ENCODE results near the gene ACTL9.
"Not testable (repeated sequence)": the region's sequence is repeated elsewhere in the genome, so short reads cannot be mapped to it uniquely, and the experiment has no call there.

The ACTL9 gene, protein sequence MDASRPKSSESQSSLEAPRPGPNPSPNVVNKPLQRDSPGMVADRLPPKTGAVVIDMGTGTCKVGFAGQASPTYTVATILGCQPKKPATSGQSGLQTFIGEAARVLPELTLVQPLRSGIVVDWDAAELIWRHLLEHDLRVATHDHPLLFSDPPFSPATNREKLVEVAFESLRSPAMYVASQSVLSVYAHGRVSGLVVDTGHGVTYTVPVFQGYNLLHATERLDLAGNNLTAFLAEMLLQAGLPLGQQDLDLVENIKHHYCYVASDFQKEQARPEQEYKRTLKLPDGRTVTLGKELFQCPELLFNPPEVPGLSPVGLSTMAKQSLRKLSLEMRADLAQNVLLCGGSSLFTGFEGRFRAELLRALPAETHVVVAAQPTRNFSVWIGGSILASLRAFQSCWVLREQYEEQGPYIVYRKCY

DNA sequence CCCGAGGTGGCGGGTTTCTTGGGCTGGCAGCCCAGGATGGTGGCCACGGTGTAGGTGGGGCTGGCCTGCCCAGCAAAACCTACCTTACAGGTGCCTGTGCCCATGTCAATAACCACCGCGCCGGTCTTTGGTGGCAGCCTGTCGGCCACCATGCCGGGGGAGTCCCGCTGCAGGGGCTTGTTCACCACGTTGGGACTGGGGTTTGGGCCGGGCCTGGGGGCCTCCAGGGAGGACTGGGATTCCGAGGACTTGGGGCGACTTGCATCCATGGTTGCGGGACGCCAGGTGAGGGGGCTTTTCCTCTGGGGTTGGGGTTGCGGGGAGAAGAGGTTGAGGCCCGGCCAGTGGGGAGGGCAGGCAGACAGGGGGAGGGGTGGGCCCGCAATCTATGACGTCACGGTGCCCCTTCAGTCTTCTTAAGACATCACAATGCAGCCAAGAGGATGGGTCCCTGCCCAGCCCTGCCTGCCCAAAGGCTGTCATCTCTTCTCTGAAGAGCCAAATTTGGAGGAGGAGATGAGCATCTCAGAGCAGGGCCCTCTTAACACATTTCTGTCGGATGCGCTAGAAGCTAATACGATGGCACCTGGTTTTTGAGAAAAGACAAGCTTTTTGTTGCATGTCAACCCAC lies at the start of gene ACTL9:
TSS of gene ACTL9 (minus strand) at position 363 of the 631 bp plus-strand sequence. CDS start at position 269, 94 bp downstream.
- no peak for DNase-seq (ENCODE audit: low read depth, low spot score)

DNA sequence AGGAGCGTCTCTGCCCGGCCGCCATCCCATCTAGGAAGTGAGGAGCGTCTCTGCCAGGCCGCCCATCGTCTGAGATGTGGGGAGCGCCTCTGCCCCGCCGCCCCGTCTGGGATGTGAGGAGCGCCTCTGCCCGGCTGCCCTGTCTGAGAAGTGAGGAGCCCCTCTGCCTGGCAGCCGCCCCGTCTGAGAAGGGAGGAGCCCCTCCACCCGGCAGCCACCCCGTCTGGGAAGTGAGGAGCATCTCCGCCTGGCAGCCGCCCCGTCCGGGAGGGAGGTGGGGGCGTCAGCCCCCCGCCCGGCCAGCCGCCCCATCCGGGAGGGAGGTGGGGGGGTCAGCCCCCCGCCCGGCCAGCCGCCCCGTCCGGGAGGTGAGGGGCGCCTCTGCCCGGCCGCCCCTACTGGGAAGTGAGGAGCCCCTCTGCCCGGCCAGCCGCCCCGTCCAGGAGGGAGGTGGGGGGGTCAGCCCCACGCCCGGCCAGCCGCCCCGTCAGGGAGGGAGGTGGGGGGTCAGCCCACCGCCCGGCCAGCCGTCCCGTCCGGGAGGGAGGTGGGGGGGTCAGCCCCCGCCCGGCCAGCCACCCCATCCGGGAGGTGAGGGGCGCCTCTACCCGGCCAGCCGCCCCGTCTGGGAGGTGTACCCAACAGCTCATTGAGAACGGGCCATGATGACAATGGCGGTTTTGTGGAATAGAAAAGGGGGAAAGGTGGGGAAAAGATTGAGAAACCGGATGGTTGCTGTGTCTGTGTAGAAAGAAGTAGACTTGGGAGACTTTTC lies 40.9 kb upstream of the ACTL9 start:
- not testable (repeated sequence) for DNase-seq (ENCODE audit: low read depth, low spot score)

DNA sequence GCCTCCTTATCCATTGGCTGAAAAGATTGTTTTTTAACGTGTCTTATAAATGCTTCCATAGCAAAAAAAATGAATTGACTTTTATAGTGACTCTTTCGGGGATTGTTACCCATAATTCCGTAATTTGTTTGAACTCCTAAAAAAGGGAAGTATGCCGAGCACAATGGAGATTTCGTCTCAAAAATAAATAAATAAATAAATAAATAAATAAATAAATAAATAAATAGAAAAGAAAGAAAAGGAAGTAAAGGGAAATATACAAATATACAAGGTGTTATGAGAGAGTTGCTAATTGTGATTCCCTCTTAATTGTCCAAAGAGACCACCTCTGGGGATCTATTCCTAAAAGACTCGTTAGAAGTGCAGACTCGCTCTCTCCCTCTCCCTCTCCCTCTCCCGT lies 39.8 kb upstream of the ACTL9 start:
- DNase-seq (ENCODE audit: low read depth, low spot score) = no peak

DNA sequence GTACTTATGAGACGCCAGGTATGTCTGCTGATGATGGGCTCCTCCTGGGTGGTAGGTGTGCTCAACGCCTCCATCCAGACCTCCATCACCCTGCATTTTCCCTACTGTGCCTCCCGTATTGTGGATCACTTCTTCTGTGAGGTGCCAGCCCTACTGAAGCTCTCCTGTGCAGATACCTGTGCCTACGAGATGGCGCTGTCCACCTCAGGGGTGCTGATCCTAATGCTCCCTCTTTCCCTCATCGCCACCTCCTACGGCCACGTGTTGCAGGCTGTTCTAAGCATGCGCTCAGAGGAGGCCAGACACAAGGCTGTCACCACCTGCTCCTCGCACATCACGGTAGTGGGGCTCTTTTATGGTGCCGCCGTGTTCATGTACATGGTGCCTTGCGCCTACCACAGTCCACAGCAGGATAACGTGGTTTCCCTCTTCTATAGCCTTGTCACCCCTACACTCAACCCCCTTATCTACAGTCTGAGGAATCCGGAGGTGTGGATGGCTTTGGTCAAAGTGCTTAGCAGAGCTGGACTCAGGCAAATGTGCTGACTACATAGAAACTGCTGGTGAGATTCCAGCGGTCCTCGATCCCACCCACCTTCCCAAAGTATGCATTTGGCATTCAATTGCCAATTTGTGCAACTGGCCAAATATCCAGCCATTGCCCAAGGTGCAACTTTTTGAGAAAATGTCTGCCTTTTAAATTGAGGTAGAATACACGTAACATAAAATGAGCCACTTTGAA lies 33.0 kb upstream of the ACTL9 start:
- no peak for DNase-seq (ENCODE audit: low read depth, low spot score)

DNA sequence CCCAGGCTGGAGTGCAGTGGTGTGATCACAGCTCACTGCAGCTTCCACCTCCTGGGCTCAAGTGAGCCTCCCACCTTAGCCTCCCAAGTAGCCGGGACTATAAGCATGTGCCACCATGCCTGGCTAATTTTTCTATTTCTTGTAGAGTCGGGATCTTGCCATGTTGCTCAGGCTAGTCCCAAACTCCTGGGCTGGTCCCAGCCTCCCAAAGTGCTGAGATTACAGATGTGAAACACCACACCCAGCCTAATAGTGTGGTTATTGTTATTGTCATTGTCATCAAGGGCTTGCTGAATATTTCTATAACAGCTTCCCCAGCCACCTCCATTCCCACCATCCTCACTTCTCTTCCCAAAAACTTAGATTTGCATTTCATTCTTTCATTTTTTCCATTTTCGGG lies 25.7 kb upstream of the ACTL9 start:
- DNase-seq (ENCODE audit: low read depth, low spot score) = no peak

DNA sequence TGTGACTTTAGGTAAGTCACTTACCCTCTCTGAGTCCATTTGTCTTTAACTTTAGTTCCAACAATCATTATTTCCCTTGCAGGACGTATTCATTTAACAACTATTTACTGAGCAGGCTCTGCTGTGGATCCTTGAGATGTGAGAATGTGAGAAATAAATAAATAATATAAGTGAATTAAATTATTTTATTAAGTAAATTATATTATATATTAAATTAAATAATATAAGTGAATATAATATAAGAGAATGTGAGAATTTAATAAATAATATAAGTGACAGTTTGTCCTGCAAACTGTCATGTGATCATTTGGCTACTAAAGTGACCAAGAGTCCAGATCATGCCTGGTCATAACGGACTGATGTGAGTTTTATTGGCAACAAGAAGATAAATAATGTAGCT lies 23.4 kb upstream of the ACTL9 start:
- no peak for DNase-seq (ENCODE audit: low read depth, low spot score)

DNA sequence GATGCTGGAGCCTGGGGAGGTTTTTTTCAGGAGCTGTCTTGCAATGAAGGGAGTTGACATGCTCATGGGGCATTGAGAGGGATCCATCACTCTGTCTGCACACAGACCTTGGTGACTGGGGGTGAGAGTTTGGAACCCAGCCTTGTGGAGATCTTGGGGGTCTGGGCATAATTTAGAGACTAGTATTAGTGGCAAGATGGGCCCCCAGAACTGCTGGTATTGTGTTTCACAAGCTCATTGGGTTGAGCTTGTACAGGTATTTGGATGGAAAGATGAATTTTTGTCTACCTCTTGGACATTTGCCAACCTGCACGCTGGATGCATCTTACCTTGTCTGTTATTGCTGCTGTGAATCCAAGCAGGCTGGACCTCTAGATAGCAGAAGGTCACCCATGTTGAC lies 22.7 kb upstream of the ACTL9 start, which contains the start of gene OR2Z1:
TSS of gene OR2Z1 (plus strand) at position 301 of the 400 bp plus-strand sequence. CDS start 9,395 bp downstream, outside the sequence.
- no peak for DNase-seq (ENCODE audit: low read depth, low spot score)

DNA sequence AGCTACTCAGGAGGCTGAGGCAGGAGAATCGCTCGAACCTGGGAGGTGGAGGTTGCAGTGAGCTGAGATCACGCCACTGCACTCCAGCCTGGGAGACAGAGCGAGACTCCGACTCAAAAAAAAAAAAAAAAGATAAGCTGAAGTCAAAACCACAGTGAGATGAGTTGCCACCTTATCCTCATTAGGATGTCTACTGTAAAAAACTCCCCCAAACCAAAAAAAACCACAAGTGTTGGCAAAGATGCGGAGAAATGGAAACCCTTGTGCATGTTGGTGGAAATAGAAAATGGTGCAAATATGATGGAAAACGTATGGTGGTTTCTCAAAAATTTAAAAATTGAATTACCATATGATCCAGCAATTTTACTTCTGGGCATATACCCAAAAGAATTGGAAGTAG lies 11.7 kb upstream of the ACTL9 start:
- not testable (repeated sequence) for DNase-seq (ENCODE audit: low read depth, low spot score)

DNA sequence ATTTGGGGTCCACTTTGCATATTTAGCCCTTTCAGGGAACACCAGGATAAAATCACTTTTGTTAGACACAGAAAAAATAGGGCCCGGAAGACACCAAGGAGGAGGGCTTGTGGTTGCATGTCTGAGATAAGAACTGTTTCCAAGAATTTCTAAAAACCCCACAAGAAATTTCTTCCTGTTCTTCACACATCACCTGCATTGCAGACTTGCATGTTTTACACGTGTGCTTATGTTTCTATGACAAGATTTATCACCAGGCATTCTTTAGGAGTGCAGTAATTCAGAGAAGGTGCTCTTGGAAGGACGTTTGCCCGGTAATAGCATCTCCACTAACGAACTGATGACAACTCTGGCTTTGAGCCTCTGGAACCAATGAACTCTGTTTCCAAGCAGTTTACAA lies 7.1 kb upstream of the ACTL9 start:
- no peak for DNase-seq (ENCODE audit: low read depth, low spot score)

DNA sequence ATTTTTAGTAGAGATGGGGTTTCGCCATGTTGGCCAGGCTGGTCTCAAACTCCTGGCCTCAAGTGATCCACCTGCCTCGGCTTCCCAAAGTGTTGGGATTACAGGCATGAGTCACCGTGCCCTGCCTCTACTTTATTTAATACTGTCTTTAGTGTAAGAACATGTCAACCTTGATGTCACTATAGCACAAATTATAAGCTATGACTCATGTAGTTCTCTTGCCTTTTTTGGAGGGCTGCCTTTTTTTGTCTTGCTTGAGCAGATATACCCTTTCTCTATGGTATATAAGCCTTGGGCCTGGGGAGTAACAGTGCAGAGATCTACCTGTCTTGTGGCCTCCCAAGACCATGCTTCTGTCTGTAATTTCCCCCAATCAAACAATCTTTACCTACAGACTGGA lies 6.7 kb upstream of the ACTL9 start:
- DNase-seq (ENCODE audit: low read depth, low spot score) = not testable (repeated sequence)

DNA sequence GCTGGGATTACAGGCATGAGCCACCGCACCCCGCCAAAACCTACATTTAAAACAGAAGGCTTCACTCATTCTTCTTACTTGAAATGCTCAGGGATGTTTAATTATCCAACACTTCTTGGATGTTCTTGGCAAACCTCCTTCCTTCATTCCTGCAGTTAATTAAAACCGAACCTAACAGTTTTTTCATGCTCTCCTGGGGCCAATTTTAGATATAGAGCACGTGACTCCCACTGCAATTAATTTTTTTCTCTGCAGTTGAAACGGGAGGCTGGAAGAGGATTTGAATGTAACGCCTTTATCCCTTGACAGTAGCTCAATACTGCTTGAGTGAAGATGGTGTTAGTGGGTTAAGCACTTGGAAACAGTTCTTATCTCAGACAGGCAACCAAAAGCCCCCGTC lies 4.6 kb upstream of the ACTL9 start:
- DNase-seq (ENCODE audit: low read depth, low spot score) = no peak

DNA sequence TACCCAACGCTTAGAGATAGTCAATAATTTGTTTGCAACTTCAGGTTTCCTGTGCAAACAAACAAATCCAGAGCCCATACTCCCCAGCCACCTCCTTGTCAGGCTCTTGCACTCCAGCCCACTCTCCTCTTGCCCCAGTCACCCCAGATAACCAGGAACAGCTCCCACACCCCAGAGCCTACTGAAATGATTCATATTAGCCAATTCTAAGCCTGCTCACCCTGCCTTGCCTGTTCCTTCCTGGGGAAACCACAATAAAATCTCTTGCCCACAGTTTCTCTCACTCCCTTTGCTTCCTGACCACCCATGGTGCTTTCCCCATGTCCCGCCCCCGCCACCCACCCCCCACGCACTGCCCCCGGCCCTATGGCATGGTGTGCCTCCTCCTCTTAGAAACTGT lies 3.8 kb upstream of the ACTL9 start:
- no peak for DNase-seq (ENCODE audit: low read depth, low spot score)

DNA sequence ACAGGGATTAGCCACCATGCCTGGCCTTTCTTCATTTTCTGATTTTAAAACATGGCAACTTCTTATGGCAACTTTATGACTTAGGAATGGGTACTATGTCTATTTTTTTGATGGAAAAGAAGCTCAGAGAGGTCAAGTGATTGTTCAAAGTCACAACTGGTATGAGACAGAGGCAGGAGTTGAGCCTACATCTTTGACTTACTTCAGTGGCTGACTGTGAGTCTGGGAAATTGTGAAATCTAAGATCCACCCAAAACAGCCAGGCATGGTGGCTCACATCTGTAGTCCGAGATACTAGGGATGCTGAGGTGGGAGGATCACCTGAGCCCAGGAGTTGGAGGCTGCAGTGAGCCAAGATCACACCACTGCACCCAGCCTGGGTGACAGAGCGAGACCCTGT lies 2.4 kb upstream of the ACTL9 start:
- DNase-seq (ENCODE audit: low read depth, low spot score) = no peak

DNA sequence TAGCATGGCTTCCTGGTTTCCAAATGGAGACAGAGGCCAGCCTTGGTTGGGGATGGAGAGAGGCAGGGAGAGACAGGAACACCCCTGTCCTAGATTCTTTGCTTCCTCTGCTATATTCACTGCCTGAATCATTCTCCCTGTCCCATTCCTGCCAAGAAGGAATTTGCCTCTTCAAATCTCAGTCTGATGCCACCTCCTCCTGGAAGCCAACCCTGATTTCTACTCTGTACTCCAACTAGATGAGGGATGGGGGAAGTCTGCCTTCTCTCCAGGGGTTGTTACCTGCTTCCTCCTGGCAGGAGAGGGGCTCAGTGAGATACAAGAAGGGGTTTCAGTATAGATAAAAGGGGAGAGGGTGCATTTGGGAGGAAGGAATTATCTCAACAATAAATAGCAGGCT lies 1.3 kb upstream of the ACTL9 start:
- no peak for DNase-seq (ENCODE audit: low read depth, low spot score)

DNA sequence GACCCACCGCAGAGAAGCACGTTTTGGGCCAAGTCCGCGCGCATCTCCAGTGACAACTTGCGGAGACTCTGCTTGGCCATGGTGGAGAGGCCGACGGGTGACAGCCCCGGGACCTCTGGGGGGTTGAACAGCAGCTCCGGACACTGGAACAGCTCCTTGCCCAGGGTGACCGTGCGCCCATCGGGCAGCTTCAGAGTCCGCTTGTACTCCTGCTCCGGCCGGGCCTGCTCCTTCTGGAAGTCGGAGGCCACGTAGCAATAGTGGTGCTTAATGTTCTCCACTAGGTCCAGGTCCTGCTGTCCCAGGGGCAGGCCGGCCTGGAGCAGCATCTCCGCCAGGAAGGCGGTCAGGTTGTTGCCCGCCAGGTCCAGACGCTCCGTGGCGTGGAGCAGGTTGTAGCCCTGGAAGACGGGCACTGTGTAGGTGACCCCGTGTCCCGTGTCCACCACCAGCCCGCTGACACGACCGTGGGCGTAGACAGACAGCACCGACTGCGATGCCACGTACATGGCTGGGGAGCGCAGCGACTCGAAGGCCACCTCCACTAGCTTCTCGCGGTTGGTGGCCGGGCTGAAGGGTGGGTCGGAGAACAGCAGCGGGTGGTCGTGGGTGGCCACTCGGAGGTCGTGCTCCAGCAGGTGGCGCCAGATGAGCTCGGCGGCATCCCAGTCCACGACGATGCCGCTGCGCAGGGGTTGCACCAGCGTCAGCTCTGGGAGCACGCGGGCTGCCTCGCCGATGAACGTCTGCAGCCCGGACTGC lies 743 bp downstream of the ACTL9 start:
- no peak for DNase-seq (ENCODE audit: low read depth, low spot score)

DNA sequence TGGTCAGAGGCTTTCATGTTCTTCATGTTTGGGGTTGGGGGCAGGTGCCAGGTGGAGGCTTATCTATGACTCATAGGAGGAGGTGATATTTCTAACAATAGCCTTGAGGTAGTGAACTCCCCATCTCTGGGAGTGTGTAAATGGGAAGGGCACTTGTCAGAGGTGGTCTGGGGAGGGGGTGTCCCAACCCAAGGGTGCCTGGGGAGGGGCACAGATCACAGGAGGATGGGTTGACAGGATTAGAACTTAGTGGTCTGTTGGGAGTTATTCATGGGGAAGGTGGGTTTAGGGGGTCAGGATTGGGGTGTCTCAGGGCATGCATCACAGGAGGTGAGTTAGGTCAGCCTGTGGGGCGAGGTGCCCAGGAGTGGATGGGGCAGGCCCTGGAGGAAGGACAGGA lies 1.6 kb downstream of the ACTL9 start:
- no peak for DNase-seq (ENCODE audit: low read depth, low spot score)

DNA sequence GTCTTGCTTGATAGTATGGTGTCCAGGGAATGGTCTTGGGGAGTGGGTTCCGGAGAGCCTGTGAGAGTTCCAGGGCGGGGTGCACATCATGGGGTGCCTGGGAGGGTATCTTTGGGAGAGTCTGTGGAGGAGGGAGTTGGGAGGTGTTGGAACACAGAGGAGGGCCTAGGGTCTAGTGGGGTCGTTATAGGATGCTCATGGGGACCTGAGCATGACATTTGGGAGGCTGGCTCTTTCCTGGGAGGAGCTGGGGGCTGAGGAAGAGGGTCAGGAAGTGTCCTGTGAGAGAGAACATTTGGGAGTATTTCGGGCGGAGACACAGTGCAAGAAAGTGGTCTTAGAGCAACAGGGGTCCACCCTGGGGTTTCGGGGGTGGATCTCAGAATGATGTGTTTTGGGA lies 2.7 kb downstream of the ACTL9 start:
- no peak for DNase-seq (ENCODE audit: low read depth, low spot score)

DNA sequence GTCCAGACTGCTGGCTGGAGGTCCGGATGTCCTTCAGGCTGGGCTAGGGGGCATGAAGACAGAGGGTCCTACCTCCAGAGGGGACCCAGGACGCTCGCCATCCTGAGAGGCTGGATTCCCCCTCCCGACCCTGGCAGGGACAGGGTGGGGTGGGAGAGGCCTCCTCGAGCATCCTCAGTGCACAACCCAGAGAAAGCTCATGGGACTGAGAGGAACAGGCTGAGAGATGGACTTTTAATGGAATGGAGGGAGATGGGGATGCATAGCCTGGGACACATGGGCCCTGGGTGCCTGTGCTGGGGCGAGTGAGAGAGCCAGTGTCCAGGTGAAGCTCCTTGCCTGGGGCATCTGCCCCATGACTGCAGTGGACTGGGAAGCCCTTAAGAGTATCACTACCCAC lies 3.1 kb downstream of the ACTL9 start:
- no peak for DNase-seq (ENCODE audit: low read depth, low spot score)

DNA sequence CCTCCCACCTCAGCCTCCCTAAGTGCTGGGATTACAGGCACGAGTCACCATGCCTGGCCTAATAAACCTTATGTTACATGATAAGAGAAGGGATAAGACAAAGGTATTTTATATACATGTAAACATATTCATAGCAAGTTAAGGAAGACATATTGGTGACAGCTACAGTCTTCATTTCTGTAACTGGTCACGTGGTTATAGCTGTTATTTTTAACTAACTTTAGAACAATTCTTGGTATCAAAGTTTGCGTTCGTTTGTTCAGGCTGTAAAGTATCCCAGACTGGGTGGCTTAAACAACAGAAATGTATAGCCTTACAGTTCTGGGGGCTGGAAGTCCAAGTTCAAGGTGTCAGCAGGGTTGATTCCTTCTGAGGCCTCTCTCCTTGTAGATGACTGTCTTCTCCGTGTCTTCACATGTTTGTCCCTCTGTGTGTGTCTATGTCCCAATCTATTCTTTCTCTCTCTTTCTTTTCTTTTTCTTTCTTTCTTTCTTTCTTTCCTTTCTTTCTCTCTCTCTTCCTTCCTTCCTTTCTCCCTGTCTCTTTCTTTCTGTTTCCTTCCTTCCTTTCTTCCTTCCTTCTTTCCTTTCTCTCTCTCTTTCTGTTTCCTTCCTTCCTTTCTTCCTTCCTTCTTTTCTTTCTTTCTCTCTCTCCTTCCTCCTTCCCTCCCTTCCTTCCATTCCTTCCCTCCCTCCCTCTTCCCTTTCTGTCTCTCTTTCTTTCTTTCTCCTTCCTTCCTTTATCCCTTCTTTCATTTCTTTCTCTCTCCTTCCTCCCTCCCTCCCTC lies 7.6 kb downstream of the ACTL9 start:
- no peak for DNase-seq (ENCODE audit: low read depth, low spot score)

DNA sequence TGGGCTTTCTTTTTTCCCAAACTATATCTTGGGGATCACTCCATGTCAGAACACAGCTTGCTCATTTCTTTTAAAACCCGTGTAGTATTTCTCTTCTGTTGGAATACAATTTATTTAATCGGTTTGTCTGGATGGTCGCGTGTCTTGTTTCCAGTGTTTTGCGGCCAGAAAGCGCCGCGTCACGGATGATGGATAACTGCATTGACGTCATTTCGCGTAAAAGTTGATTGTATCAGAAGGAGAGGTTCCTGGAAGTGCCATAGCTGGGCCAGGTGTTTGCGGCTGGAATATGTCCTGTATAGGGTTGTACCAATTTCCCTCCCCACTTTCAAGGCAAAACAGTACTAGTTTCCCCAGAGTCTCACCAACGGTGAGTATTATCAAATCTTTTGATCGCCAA lies 9.7 kb downstream of the ACTL9 start:
- no peak for DNase-seq (ENCODE audit: low read depth, low spot score)
